Mesenchymal stem cell (in vitro differentiated cells and primary cell): ENCODE measurements around the gene DNAH9.

Experiments used
- DNase-seq: peaks from one replicate; pipeline ENCODE4 v3.0.0-alpha.2; 2013
- H2AFZ ChIP-seq: one replicate; pipeline ENCODE4 v1.6.1; 2013; ENCODE audit warnings: low read depth, mild to moderate bottlenecking, control low read depth, inconsistent platforms, low read length, moderate library complexity
- H2AK5ac ChIP-seq: 2 replicates; pipeline ENCODE4 v1.6.1; 2013; ENCODE audit warnings: low read length, moderate library complexity, mild to moderate bottlenecking, inconsistent platforms; ENCODE audit not compliant: severe bottlenecking
- H2BK120ac ChIP-seq: one replicate; pipeline ENCODE4 v1.6.1; 2013; ENCODE audit warnings: low read depth, mild to moderate bottlenecking, inconsistent platforms, low read length, moderate library complexity
- H2BK12ac ChIP-seq, 2 experiments: one replicate each; pipeline ENCODE4 v1.6.1; 2013; ENCODE audit warnings: inconsistent platforms in 2 of 2, low read length in 2 of 2, mild to moderate bottlenecking in 2 of 2, moderate library complexity in 2 of 2, control low read depth in 1 of 2
- H2BK15ac ChIP-seq: one replicate; pipeline ENCODE4 v1.6.1; 2013; ENCODE audit warnings: mild to moderate bottlenecking, low read depth, inconsistent platforms; ENCODE audit not compliant: poor library complexity, severe bottlenecking
- H2BK5ac ChIP-seq: 2 replicates; pipeline ENCODE4 v1.6.1; 2013; ENCODE audit warnings: low read depth, mild to moderate bottlenecking, low read length, control low read depth, inconsistent platforms; ENCODE audit not compliant: poor library complexity, severe bottlenecking
- H3K14ac ChIP-seq, 2 experiments: one replicate each; pipeline ENCODE4 v1.6.1; 2013; ENCODE audit warnings: inconsistent platforms in 2 of 2, low read length in 2 of 2, control low read depth in 1 of 2, mild to moderate bottlenecking in 1 of 2, moderate library complexity in 1 of 2
- H3K18ac ChIP-seq, 2 experiments: one replicate each; pipeline ENCODE4 v1.6.1; 2013; ENCODE audit warnings: inconsistent platforms in 2 of 2, low read length in 2 of 2, control low read depth in 1 of 2, low read depth in 1 of 2, mild to moderate bottlenecking in 1 of 2
- H3K23ac ChIP-seq, 2 experiments: one replicate each; pipeline ENCODE4 v1.6.1; 2013; ENCODE audit warnings: inconsistent platforms in 2 of 2, low read length in 2 of 2, mild to moderate bottlenecking in 2 of 2, moderate library complexity in 2 of 2, control low read depth in 1 of 2
- H3K27ac ChIP-seq: 2 replicates; pipeline ENCODE4 v1.5.1; 2013; ENCODE audit warnings: mild to moderate bottlenecking, moderate library complexity, low read length, control low read depth, inconsistent platforms; ENCODE audit not compliant: poor library complexity, severe bottlenecking
- H3K27me3 ChIP-seq, 2 experiments: 2 replicates each; pipeline versions ENCODE4 v1.6.1 to v1.7.0; 2013; ENCODE audit warnings: low read length in 2 of 2, mild to moderate bottlenecking in 2 of 2, moderate library complexity in 2 of 2, control low read depth in 1 of 2, inconsistent platforms in 1 of 2; ENCODE audit not compliant: control insufficient read depth in 1 of 2, insufficient read depth in 1 of 2
- H3K36me3 ChIP-seq, 2 experiments: 2 replicates each; pipeline versions ENCODE4 v1.6.1 to v1.7.0; 2013; ENCODE audit warnings: low read length in 2 of 2, control low read depth in 1 of 2, inconsistent platforms in 1 of 2, low read depth in 1 of 2, mild to moderate bottlenecking in 1 of 2; ENCODE audit not compliant: insufficient read depth in 2 of 2, control insufficient read depth in 1 of 2
- H3K4ac ChIP-seq, 2 experiments: one replicate each; pipeline ENCODE4 v1.6.1; 2013; ENCODE audit warnings: inconsistent platforms in 2 of 2, low read length in 2 of 2, mild to moderate bottlenecking in 2 of 2, moderate library complexity in 2 of 2, control low read depth in 1 of 2, low read depth in 1 of 2
- H3K4me1 ChIP-seq: 2 replicates; pipeline ENCODE4 v1.6.1; 2013; ENCODE audit warnings: low read depth, low read length, control low read depth; ENCODE audit not compliant: control insufficient read depth, insufficient read depth
- H3K4me2 ChIP-seq: 2 replicates; pipeline ENCODE4 v1.6.1; 2013; ENCODE audit warnings: low read length, mild to moderate bottlenecking, inconsistent platforms; ENCODE audit not compliant: poor library complexity, severe bottlenecking
- H3K4me3 ChIP-seq, 2 experiments: 2 replicates each; pipeline versions ENCODE4 v1.5.1 to v1.7.0; 2013; ENCODE audit warnings: low read length in 2 of 2, mild to moderate bottlenecking in 2 of 2, control low read depth in 1 of 2, low read depth in 1 of 2; ENCODE audit not compliant: insufficient read depth in 1 of 2
- H3K79me1 ChIP-seq: replicated peaks from 2 replicates; pipeline ENCODE4 v1.6.1; 2013; ENCODE audit warnings: mild to moderate bottlenecking, control low read depth, low read length, inconsistent platforms; ENCODE audit not compliant: poor library complexity, severe bottlenecking
- H3K9ac ChIP-seq: 2 replicates; pipeline ENCODE4 v1.7.0; 2013; ENCODE audit warnings: mild to moderate bottlenecking, low read length, moderate library complexity
- H3K9me3 ChIP-seq: 2 replicates; pipeline ENCODE4 v1.7.0; 2013; ENCODE audit warnings: mild to moderate bottlenecking, low read length; ENCODE audit not compliant: control insufficient read depth
- H4K8ac ChIP-seq: one replicate; pipeline ENCODE4 v1.6.1; 2013; ENCODE audit warnings: inconsistent platforms, mild to moderate bottlenecking, low read length, moderate library complexity
- H4K91ac ChIP-seq: one replicate; pipeline ENCODE4 v1.6.1; 2013; ENCODE audit warnings: mild to moderate bottlenecking, low read length, inconsistent platforms
- WGBS: methylation state at CpG from one replicate; pipeline ENCODE4 v1.1.7; 2013; ENCODE audit warnings: mixed read lengths; 5-methylcytosine and 5-hydroxymethylcytosine counted together

DNAH9 gene

GRCh38 chr17:11901931-11902330 lies 303.7 kb downstream of the DNAH9 start:
- Histone ChIP-seq H2BK15ac (no peak overlapping the region), H3K9ac (no peak overlapping the region), H3K36me3 (no peaks in the 10 kb centered on the region), H2BK12ac (no peak overlapping the region), H2AK5ac (no peak overlapping the region), H3K4me2 (no peak overlapping the region), H3K4me3 (no peak overlapping the region), H3K79me1 (no peaks in the 10 kb centered on the region), H4K8ac (no peak overlapping the region), H3K4me1 (no peaks in the 10 kb centered on the region), H2AFZ (no peak overlapping the region), H3K23ac (no peak overlapping the region), H2BK120ac (no peak overlapping the region), H3K4ac (no peak overlapping the region), H4K91ac (no peak overlapping the region), H3K27me3 (no peaks in the 10 kb centered on the region), H3K14ac (no peak overlapping the region), H3K9me3 (no peaks in the 10 kb centered on the region), H3K27ac (no peak overlapping the region), H3K18ac (no peak overlapping the region), H2BK5ac (no peak overlapping the region)
- DNase-seq = no peak
- 71% methylated on average over 2 of the region's 2 CpGs for WGBS

GRCh38 chr17:11908711-11909146 lies 310.5 kb downstream of the DNAH9 start:
- H2BK12ac ChIP-seq = no peak overlapping the region
- peaks cover 17% of the 10 kb centered on the region for H3K9me3 ChIP-seq
- no peak overlapping the region for H4K91ac ChIP-seq
- no peak for DNase-seq
- 27% methylated on average over 4 of the region's 7 CpGs for WGBS
- no peak overlapping the region for H3K18ac ChIP-seq
- H3K14ac ChIP-seq = no peak overlapping the region
- no peak overlapping the region for H3K9ac ChIP-seq
- H3K4me1 ChIP-seq = no peaks in the 10 kb centered on the region
- H3K4me3 ChIP-seq = no peak overlapping the region
- H3K4me2 ChIP-seq = no peak overlapping the region
- H3K36me3 ChIP-seq = no peaks in the 10 kb centered on the region
- no peak overlapping the region for H4K8ac ChIP-seq
- no peak overlapping the region for H3K27ac ChIP-seq
- no peak overlapping the region for H2BK5ac ChIP-seq
- no peak overlapping the region for H2AFZ ChIP-seq
- H2BK120ac ChIP-seq = no peak overlapping the region
- H2BK15ac ChIP-seq = no peak overlapping the region
- H3K23ac ChIP-seq = no peak overlapping the region
- no peaks in the 10 kb centered on the region for H3K79me1 ChIP-seq
- no peak overlapping the region for H3K4ac ChIP-seq
- H2AK5ac ChIP-seq = no peak overlapping the region
- no peaks in the 10 kb centered on the region for H3K27me3 ChIP-seq

- Histone ChIP-seq H3K9me3 (peaks cover 17% of the 10 kb centered on the region), H4K91ac (no peak overlapping the region)
Observed at GRCh38 chr17:11909348-11909747, 311.1 kb downstream of the DNAH9 start.

GRCh38 chr17:11916091-11916490 lies 317.8 kb downstream of the DNAH9 start:
- H3K14ac ChIP-seq = no peak overlapping the region
- no peak overlapping the region for H4K8ac ChIP-seq
- H2BK5ac ChIP-seq = no peak overlapping the region
- no peak for DNase-seq
- no peak overlapping the region for H3K27ac ChIP-seq
- no peaks in the 10 kb centered on the region for H3K27me3 ChIP-seq
- H3K9me3 ChIP-seq = peaks cover 16% of the 10 kb centered on the region
- H3K36me3 ChIP-seq = no peaks in the 10 kb centered on the region
- H2BK120ac ChIP-seq = no peak overlapping the region
- H3K4ac ChIP-seq = no peak overlapping the region
- no peak overlapping the region for H2AFZ ChIP-seq
- H4K91ac ChIP-seq = no peak overlapping the region
- H2AK5ac ChIP-seq = no peak overlapping the region
- no peak overlapping the region for H3K4me3 ChIP-seq
- no peak overlapping the region for H3K4me2 ChIP-seq
- 29% methylated on average over 2 of the region's 2 CpGs for WGBS
- H3K23ac ChIP-seq = no peak overlapping the region
- H3K18ac ChIP-seq = no peak overlapping the region
- no peak overlapping the region for H2BK15ac ChIP-seq
- H3K9ac ChIP-seq = no peak overlapping the region
- H2BK12ac ChIP-seq = no peak overlapping the region
- H3K79me1 ChIP-seq = no peaks in the 10 kb centered on the region
- H3K4me1 ChIP-seq = no peaks in the 10 kb centered on the region

More at GRCh38 chr17:11909348-11909747, 311.1 kb downstream of the DNAH9 start:
- Histone ChIP-seq H3K18ac (no peak overlapping the region), H2AK5ac (no peak overlapping the region), H3K27ac (no peak overlapping the region), H2BK120ac (no peak overlapping the region), H3K4me3 (no peak overlapping the region), H2BK5ac (no peak overlapping the region), H4K8ac (no peak overlapping the region), H3K23ac (no peak overlapping the region), H3K27me3 (no peaks in the 10 kb centered on the region), H3K9ac (no peak overlapping the region), H2BK15ac (no peak overlapping the region), H3K4me2 (no peak overlapping the region), H3K4ac (no peak overlapping the region), H3K14ac (no peak overlapping the region), H2BK12ac (no peak overlapping the region), H3K36me3 (no peaks in the 10 kb centered on the region), H3K79me1 (no peaks in the 10 kb centered on the region), H2AFZ (no peak overlapping the region), H3K4me1 (no peaks in the 10 kb centered on the region)
- 31% methylated on average over 5 of the region's 5 CpGs for WGBS
- no peak for DNase-seq
